Type B pancreatic cell (in vitro differentiated cells): ENCODE data around the gene NPS. TPM values are rescaled to one million over a fixed set of nuclear protein-coding genes. Genes with fewer than 3 reads are reported as not detected.

Experiments
- DNase-seq: peaks from one replicate; pipeline ENCODE4 v3.0.0; 2021; ENCODE audit warnings: mixed read lengths; ENCODE audit not compliant: unreplicated experiment; ENCODE audit errors: extremely low spot score
- H3K27ac Mint-ChIP-seq: 2 replicates; pipeline ENCODE4 v1.8.0; 2021; ENCODE audit warnings: mild to moderate bottlenecking, mixed read lengths
- H3K27me3 Mint-ChIP-seq: 2 replicates; pipeline ENCODE4 v1.8.0; 2021; ENCODE audit warnings: mixed read lengths
- H3K36me3 Mint-ChIP-seq: 2 replicates; pipeline ENCODE4 v1.8.0; 2021; ENCODE audit warnings: mixed read lengths
- H3K4me1 Mint-ChIP-seq: one replicate; pipeline ENCODE4 v1.8.0; 2021; ENCODE audit warnings: mixed read lengths; ENCODE audit not compliant: unreplicated experiment
- H3K4me3 Mint-ChIP-seq: 2 replicates; pipeline ENCODE4 v1.8.0; 2021; ENCODE audit warnings: mild to moderate bottlenecking, mixed read lengths
- H3K9me3 Mint-ChIP-seq: 2 replicates; pipeline ENCODE4 v1.8.0; 2021; ENCODE audit warnings: mixed read lengths
- CTCF ChIP-seq: fragments of 200-600 bp; sonication (generic); conservative IDR thresholded peaks from 2 replicates; pipeline ENCODE4 v1.5.0; 2021; ENCODE audit warnings: antibody characterized with exemption, mild to moderate bottlenecking
- total RNA-seq: library from RNA; stranded (reverse); gene quantifications from 2 replicates; pipeline ENCODE4 v1.2.1, GENCODE V29; 2021; ENCODE audit warnings: low replicate concordance

The NPS gene
- total RNA-seq, 1 donor from 2014 or later, result not detected

- H3K9me3 Mint-ChIP-seq, result no peaks in the 10 kb centered on the region
- no peak for TF ChIP-seq CTCF
Observed at GRCh38 chr10:127565583-127565982, 16.5 kb downstream of the NPS start.

GRCh38 chr10:127569210-127569609 lies 20.1 kb downstream of the NPS start:
- H3K4me3 Mint-ChIP-seq, result no peak overlapping the region
- DNase-seq, result no peak
- no peaks in the 10 kb centered on the region for H3K4me1 Mint-ChIP-seq
- H3K27ac Mint-ChIP-seq, result no peak overlapping the region
- peaks cover 4% of the 10 kb centered on the region for H3K9me3 Mint-ChIP-seq
- no peaks in the 10 kb centered on the region for H3K36me3 Mint-ChIP-seq
- peaks cover 22% of the 10 kb centered on the region for H3K27me3 Mint-ChIP-seq
- no peak for TF ChIP-seq CTCF

More at GRCh38 chr10:127565583-127565982, 16.5 kb downstream of the NPS start:
- H3K36me3 Mint-ChIP-seq, result no peaks in the 10 kb centered on the region
- no peaks in the 10 kb centered on the region for H3K4me1 Mint-ChIP-seq
- DNase-seq, result no peak
- H3K4me3 Mint-ChIP-seq, result no peak overlapping the region
- H3K27me3 Mint-ChIP-seq, result peaks cover 20% of the 10 kb centered on the region
- H3K27ac Mint-ChIP-seq, result no peak overlapping the region

GRCh38 chr10:127570036-127570435 lies 20.9 kb downstream of the NPS start:
- no peak for DNase-seq
- TF ChIP-seq CTCF, result no peak
- Mint-ChIP-seq H3K9me3 (peaks cover 4% of the 10 kb centered on the region), H3K4me3 (no peak overlapping the region), H3K27me3 (peaks cover 22% of the 10 kb centered on the region), H3K36me3 (no peaks in the 10 kb centered on the region), H3K4me1 (no peaks in the 10 kb centered on the region), H3K27ac (no peak overlapping the region)

- Mint-ChIP-seq H3K27ac (no peak overlapping the region), H3K27me3 (peaks cover 22% of the 10 kb centered on the region), H3K36me3 (no peaks in the 10 kb centered on the region), H3K9me3 (peaks cover 4% of the 10 kb centered on the region), H3K4me3 (no peak overlapping the region), H3K4me1 (no peaks in the 10 kb centered on the region)
- DNase-seq, result no peak
- TF ChIP-seq CTCF, result no peak
Observed at GRCh38 chr10:127571386-127571785, 22.3 kb downstream of the NPS start.

GRCh38 chr10:127576051-127576450 lies 26.9 kb downstream of the NPS start:
- Mint-ChIP-seq H3K27me3 (peaks cover 28% of the 10 kb centered on the region), H3K36me3 (no peaks in the 10 kb centered on the region), H3K27ac (no peak overlapping the region), H3K4me3 (no peak overlapping the region), H3K9me3 (peaks cover 4% of the 10 kb centered on the region), H3K4me1 (no peaks in the 10 kb centered on the region)
- no peak for DNase-seq
- no peak for TF ChIP-seq CTCF

- H3K27me3 Mint-ChIP-seq, result peaks cover 23% of the 10 kb centered on the region
- H3K27ac Mint-ChIP-seq, result no peak overlapping the region
- H3K4me3 Mint-ChIP-seq, result no peak overlapping the region
- no peaks in the 10 kb centered on the region for H3K36me3 Mint-ChIP-seq
- no peak for DNase-seq
- H3K4me1 Mint-ChIP-seq, result no peaks in the 10 kb centered on the region
- TF ChIP-seq CTCF, result no peak
- H3K9me3 Mint-ChIP-seq, result peaks cover 4% of the 10 kb centered on the region
Observed at GRCh38 chr10:127576740-127577161, 27.6 kb downstream of the NPS start.
